ENCODE results near the gene TRPV6.

Gene TRPV6

GRCh38 chr7:142870566-142871259, 14.8 kb downstream of the TRPV6 start:
- Histone ChIP-seq H3K4me3 (no peak overlapping the region), H3K27ac (no peak overlapping the region)
- peak; percentile 66 for DNase-seq (ENCODE audit: low spot score)
- TF ChIP-seq CTCF (IDR thresholded peaks at IDR 0.05): no peak

- no peak for DNase-seq (ENCODE audit: low spot score)
- no peak overlapping the region for H3K27ac ChIP-seq
- no peak overlapping the region for H3K4me3 ChIP-seq
- TF ChIP-seq CTCF (IDR thresholded peaks at IDR 0.05): no peak
Measured at GRCh38 chr7:142870147-142870559, 15.4 kb downstream of the TRPV6 start.

GRCh38 chr7:142869434-142869833, 16.1 kb downstream of the TRPV6 start:
- TF ChIP-seq CTCF (IDR thresholded peaks at IDR 0.05): no peak

GRCh38 chr7:142868986-142869415, 16.5 kb downstream of the TRPV6 start:
- Histone ChIP-seq H3K27ac (no peak overlapping the region), H3K4me3 (no peak overlapping the region)
- no peak for TF ChIP-seq CTCF (IDR thresholded peaks at IDR 0.05)
- DNase-seq (ENCODE audit: low spot score): no peak

More at GRCh38 chr7:142869434-142869833, 16.1 kb downstream of the TRPV6 start:
- Histone ChIP-seq H3K4me3 (no peak overlapping the region), H3K27ac (no peak overlapping the region)
- DNase-seq (ENCODE audit: low spot score): no peak

- no peak overlapping the region for H3K4me3 ChIP-seq
- no peak for DNase-seq (ENCODE audit: low spot score)
- no peak for TF ChIP-seq CTCF (IDR thresholded peaks at IDR 0.05)
- H3K27ac ChIP-seq: no peak overlapping the region
Measured at GRCh38 chr7:142868188-142868985, 17.2 kb downstream of the TRPV6 start.

GRCh38 chr7:142867398-142868187, 18.0 kb downstream of the TRPV6 start:
- no peak overlapping the region for H3K4me3 ChIP-seq
- TF ChIP-seq CTCF (IDR thresholded peaks at IDR 0.05): no peak
- H3K27ac ChIP-seq: no peak overlapping the region
- DNase-seq (ENCODE audit: low spot score): no peak

All from coronary artery (tissue), 2 donors.